HL-60 (cell line): ENCODE measurements around the gene PDHX.

ENCODE experiments used
- DNase-seq, 2 experiments: peaks; one replicate each; pipeline ENCODE4 v3.0.0-alpha.2; 2010 to 2020; ENCODE audit warnings: low read depth in 1 of 2, low spot score in 1 of 2
- H3K27ac ChIP-seq: fragments of 250-450 bp; sonication (Bioruptor Pico); replicated peaks from 2 replicates; pipeline ENCODE4 v1.5.1; 2020; ENCODE audit warnings: mild to moderate bottlenecking, moderate library complexity
- H3K27me3 ChIP-seq: fragments of 250-450 bp; sonication (Bioruptor Pico); 2 replicates; pipeline ENCODE4 v1.5.1; 2021; ENCODE audit warnings: mild to moderate bottlenecking, moderate library complexity; ENCODE audit not compliant: insufficient read depth, poor library complexity, severe bottlenecking
- H3K4me3 ChIP-seq: replicated peaks from 2 replicates; pipeline ENCODE4 v1.5.1; 2011; ENCODE audit warnings: mild to moderate bottlenecking, control low read depth, low read length; ENCODE audit not compliant: insufficient read depth
- CTCF ChIP-seq: IDR thresholded peaks from one replicate; pipeline ENCODE4 v1.5.1; 2011; ENCODE audit warnings: low read length, control low read depth, inconsistent platforms; ENCODE audit not compliant: insufficient read depth
- GABPA ChIP-seq: IDR thresholded peaks from 2 replicates; pipeline ENCODE4 v1.6.1; 2012; ENCODE audit warnings: low read depth
- POLR2AphosphoS5 ChIP-seq: IDR thresholded peaks from 2 replicates; pipeline ENCODE4 v1.6.1; 2012; ENCODE audit warnings: low read depth
- REST ChIP-seq: IDR thresholded peaks from 2 replicates; pipeline ENCODE4 v1.6.1; 2012; ENCODE audit warnings: low read depth; ENCODE audit not compliant: insufficient replicate concordance
- SPI1 ChIP-seq: IDR thresholded peaks from 2 replicates; pipeline ENCODE4 v1.6.1; 2012; ENCODE audit warnings: low read depth, mild to moderate bottlenecking, borderline replicate concordance

Gene PDHX

GRCh38 chr11:34972892-34973291, 56.5 kb downstream of the PDHX start:
- H3K27me3 ChIP-seq, result no peaks in the 10 kb centered on the region
- TF ChIP-seq SPI1 (no peak), REST (no peak), POLR2AphosphoS5 (no peak), CTCF (no peak), GABPA (no peak)
- H3K27ac ChIP-seq, result no peak overlapping the region
- no peak overlapping the region for H3K4me3 ChIP-seq
- DNase-seq, result no peak

- no peak for DNase-seq
Measured at GRCh38 chr11:34975482-34975881, 59.1 kb downstream of the PDHX start.

GRCh38 chr11:34976496-34977088, 60.2 kb downstream of the PDHX start:
- Histone ChIP-seq H3K4me3 (no peak overlapping the region), H3K27me3 (no peaks in the 10 kb centered on the region), H3K27ac (no peak overlapping the region)
- DNase-seq, result no peak
- TF ChIP-seq POLR2AphosphoS5 (no peak), SPI1 (no peak), GABPA (no peak), CTCF (no peak), REST (no peak)

More at GRCh38 chr11:34975482-34975881, 59.1 kb downstream of the PDHX start:
- TF ChIP-seq CTCF, result no peak
- no peak for TF ChIP-seq POLR2AphosphoS5
- TF ChIP-seq REST, result no peak
- no peak overlapping the region for H3K27ac ChIP-seq
- no peak overlapping the region for H3K4me3 ChIP-seq
- H3K27me3 ChIP-seq, result no peaks in the 10 kb centered on the region
